OCI-LY7 (cell line): ENCODE data around the gene SYNGAP1. TPM values are rescaled to one million over a fixed set of nuclear protein-coding genes. Genes with fewer than 3 reads are reported as not detected.

Source experiments
- BruUV-seq: library from RNA; stranded (reverse); fragments of 400-500 nt; replicated peaks from 2 replicates; lab custom pipeline; 2021; lab: Mats Ljungman, UMichigan
- CTCF ChIA-PET: fragments of 300-600 bp; sonication (Branson Sonifier 250); formaldehyde crosslinking; loops from one replicate; lab custom pipeline; 2022; ENCODE audit warnings: antibody characterized with exemption; ENCODE audit not compliant: unreplicated experiment; lab: Charles Lee
- POLR2A ChIA-PET: fragments of 300-600 bp; sonication (Branson Sonifier 250); formaldehyde crosslinking; loops from one replicate; lab custom pipeline; 2022; ENCODE audit warnings: antibody characterized with exemption; lab: Charles Lee
- DNase-seq: peaks from one replicate; pipeline ENCODE4 v3.0.0-alpha.2; 2015; ENCODE audit warnings: low spot score
- H2AFZ ChIP-seq: fragments of 200-600 bp; sonication (generic), shearing (Covaris generic); 2 replicates; pipeline ENCODE4 v1.6.1; 2014; ENCODE audit warnings: mild to moderate bottlenecking, antibody characterized with exemption, low read length, moderate library complexity
- H3K27ac ChIP-seq: fragments of 200-600 bp; sonication (generic); 2 replicates; pipeline ENCODE4 v1.5.1; 2014; ENCODE audit warnings: mixed run types, low read depth, mild to moderate bottlenecking, moderate library complexity, low read length, inconsistent platforms; ENCODE audit not compliant: poor library complexity, severe bottlenecking
- H3K36me3 ChIP-seq: fragments of 200-600 bp; sonication (generic); 2 replicates; pipeline ENCODE4 v1.6.1; 2014; ENCODE audit warnings: mild to moderate bottlenecking, antibody characterized with exemption, low read length, moderate library complexity, mixed read lengths; ENCODE audit not compliant: insufficient read depth
- H3K4me1 ChIP-seq: fragments of 200-600 bp; sonication (generic); 2 replicates; pipeline ENCODE4 v1.5.1; 2014; ENCODE audit warnings: mild to moderate bottlenecking, low read length; ENCODE audit not compliant: insufficient read depth, poor library complexity, severe bottlenecking
- H3K4me2 ChIP-seq: fragments of 200-600 bp; sonication (generic); 2 replicates; pipeline ENCODE4 v1.6.1; 2014; ENCODE audit warnings: mild to moderate bottlenecking, low read length
- H3K4me3 ChIP-seq: fragments of 200-600 bp; sonication (generic); 2 replicates; pipeline ENCODE4 v1.5.1; 2014; ENCODE audit warnings: mild to moderate bottlenecking, low read depth, low read length; ENCODE audit not compliant: poor library complexity, severe bottlenecking
- H3K79me2 ChIP-seq: fragments of 200-600 bp; sonication (generic); 2 replicates; pipeline ENCODE4 v1.6.1; 2016; ENCODE audit warnings: low read depth, mild to moderate bottlenecking, low read length, moderate library complexity, mixed read lengths; ENCODE audit not compliant: insufficient read depth
- H3K9me2 ChIP-seq: fragments of 200-600 bp; sonication (generic); 2 replicates; pipeline ENCODE4 v1.6.1; 2016; ENCODE audit warnings: mild to moderate bottlenecking, low read length, mixed read lengths; ENCODE audit not compliant: insufficient read depth
- H3K9me3 ChIP-seq: fragments of 200-600 bp; sonication (generic); 2 replicates; pipeline ENCODE4 v1.6.1; 2014; ENCODE audit warnings: mild to moderate bottlenecking, mixed run types, low read length, mixed read lengths
- H4K20me1 ChIP-seq: fragments of 200-600 bp; sonication (generic); 2 replicates; pipeline ENCODE4 v1.6.1; 2014; ENCODE audit warnings: mild to moderate bottlenecking, antibody characterized with exemption, low read length, moderate library complexity, mixed read lengths; ENCODE audit not compliant: insufficient read depth
- CTCF ChIP-seq: fragments of 200-600 bp; sonication (generic); conservative IDR thresholded peaks from 2 replicates; pipeline ENCODE4 v1.5.1; 2014; ENCODE audit warnings: mild to moderate bottlenecking, antibody characterized with exemption, low read length, moderate library complexity, mixed read lengths
- EZH2phosphoT487 ChIP-seq: fragments of 200-600 bp; sonication (generic); IDR thresholded peaks from 2 replicates; pipeline ENCODE4 v1.6.1; 2018; ENCODE audit warnings: low read depth, borderline replicate concordance, mild to moderate bottlenecking, mixed run types, antibody characterized with exemption, low read length, moderate library complexity, mixed read lengths
- intact Hi-C: fragments of 100-400 bp; cut with micrococcal nuclease; formaldehyde crosslinking; loops from one replicate; pipeline ENCODE4 v1.10.0; 2022; ENCODE audit not compliant: unreplicated experiment
- total RNA-seq, 2 experiments: library from RNA; depleted of rRNA in 1 of 2; stranded (reverse); fragments of >200 nt in 1 of 2; shearing (Covaris generic) in 1 of 2; gene quantifications; 2 replicates each; pipeline ENCODE4 v1.2.3, GENCODE V29; 2014 to 2022

The SYNGAP1 gene
- total RNA-seq, 2 experiments from 2014 or later: 5.6 to 30.7 TPM

- no peaks in the 10 kb centered on the region for H3K9me2 ChIP-seq
- H3K9me3 ChIP-seq: no peaks in the 10 kb centered on the region
- intact Hi-C loops: no loop called here
- POLR2A ChIA-PET: interaction anchor here (0.6 to 1.6 kb wide), 6 partner anchors 11 to 71 kb away, joined by 3 to 7 read pairs (median 4); no protein-coding TSS in a partner anchor
- no peak for DNase-seq
- H3K27ac ChIP-seq: no peak overlapping the region
- no peak overlapping the region for H2AFZ ChIP-seq
- CTCF ChIA-PET: interaction anchor here (1.2 to 1.4 kb wide), 2 partner anchors 13 to 16 kb away, joined by 3 to 5 read pairs; no protein-coding TSS in a partner anchor
- H3K4me2 ChIP-seq: no peak overlapping the region
- no peak overlapping the region for H3K4me3 ChIP-seq
- H3K36me3 ChIP-seq: no peaks in the 10 kb centered on the region
- H4K20me1 ChIP-seq: no peaks in the 10 kb centered on the region
- no peaks in the 10 kb centered on the region for H3K79me2 ChIP-seq
- no peak for TF ChIP-seq EZH2phosphoT487
- TF ChIP-seq CTCF: no peak
- H3K4me1 ChIP-seq: peaks cover 10% of the 10 kb centered on the region
- BruUV-seq: no TSS peak
Observed at GRCh38 chr6:33373960-33374910, 45.6 kb upstream of the SYNGAP1 start.

DNA sequence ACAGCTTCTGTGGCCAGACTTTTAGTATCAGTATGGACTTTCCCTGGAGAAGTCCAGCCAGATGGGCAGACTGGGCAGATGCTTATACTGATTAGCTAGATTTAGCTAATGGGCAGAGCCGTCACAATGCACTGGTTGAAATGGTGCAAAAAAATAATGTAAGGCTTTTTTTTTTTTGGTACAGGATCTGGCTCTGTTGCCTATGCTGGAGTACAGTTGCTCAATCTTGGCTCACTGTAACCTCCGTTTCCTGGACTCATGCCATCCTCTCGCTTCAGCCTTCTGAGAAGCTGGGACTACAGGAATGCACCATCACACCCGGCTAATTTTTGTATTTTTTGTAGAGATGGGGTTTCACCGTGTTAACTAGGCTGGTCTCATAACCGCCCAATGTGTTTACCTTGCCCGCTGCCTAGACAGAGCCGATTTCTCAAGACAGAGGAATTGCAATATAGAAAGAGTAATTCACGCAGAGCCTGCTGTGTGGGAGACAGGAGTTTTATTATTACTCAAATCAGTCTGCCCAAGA, 44.7 kb upstream of the SYNGAP1 start:
- POLR2A ChIA-PET: interaction anchor here (0.7 kb wide), 1 partner anchor 25 kb away, joined by 4 read pairs; no protein-coding TSS in a partner anchor
- TF ChIP-seq EZH2phosphoT487: no peak
- TF ChIP-seq CTCF: no peak
- Histone ChIP-seq H3K4me3 (no peak overlapping the region), H3K4me1 (peaks cover 10% of the 10 kb centered on the region), H3K27ac (no peak overlapping the region), H2AFZ (no peak overlapping the region), H3K4me2 (no peak overlapping the region), H3K36me3 (no peaks in the 10 kb centered on the region), H3K79me2 (no peaks in the 10 kb centered on the region), H4K20me1 (no peaks in the 10 kb centered on the region), H3K9me3 (no peaks in the 10 kb centered on the region), H3K9me2 (no peaks in the 10 kb centered on the region)
- DNase-seq: no peak
- intact Hi-C loops: no loop called here
- CTCF ChIA-PET: interaction anchor here (1.4 kb wide), 1 partner anchor 14 kb away, joined by 5 read pairs; no protein-coding TSS in a partner anchor
- BruUV-seq: no TSS peak
